Endothelial cell of umbilical vein (primary cell): ENCODE results near the gene CNGB1. TPM values are rescaled to one million over a fixed set of nuclear protein-coding genes. Genes with fewer than 3 reads are reported as not detected.

Source experiments
- BruUV-seq: library from RNA; stranded (reverse); fragments of 400-500 nt; replicated peaks from 2 replicates; lab custom pipeline; 2021; lab: Mats Ljungman, UMichigan
- CTCF ChIA-PET: fragments of 300-600, 350-600 bp; sonication (Branson Sonifier 250); formaldehyde crosslinking; loops from one replicate; lab custom pipeline; 2021; ENCODE audit warnings: antibody characterized with exemption, inconsistent platforms; lab: Charles Lee
- POLR2A ChIA-PET: fragments of 300-600, 350-600 bp; sonication (Branson Sonifier 250); formaldehyde crosslinking; loops from one replicate; lab custom pipeline; 2021; ENCODE audit warnings: antibody characterized with exemption, inconsistent platforms; lab: Charles Lee
- DNase-seq: peaks from one replicate; pipeline ENCODE4 v3.0.0-alpha.2; 2011; ENCODE audit warnings: low read depth, low spot score
- FAIRE-seq: peaks from 2 replicates; lab custom pipeline; 2011; peaks lifted over from hg19 to GRCh38; lab: Jason Lieb, UNC
- H2AFZ ChIP-seq: 2 replicates; pipeline ENCODE4 v1.6.0; 2012; ENCODE audit warnings: low read depth, low read length, control low read depth, inconsistent platforms
- H3K27ac ChIP-seq: 2 replicates; pipeline ENCODE4 v1.5.1; 2011; ENCODE audit warnings: low read depth, mild to moderate bottlenecking, control low read depth, low read length, moderate library complexity; ENCODE audit not compliant: insufficient read depth
- H3K27me3 ChIP-seq, 2 experiments: 2 replicates each; pipeline versions ENCODE4 v1.6.0 to v1.6.1; 2011; ENCODE audit warnings: low read length in 2 of 2, mixed read lengths in 1 of 2; ENCODE audit not compliant: control insufficient read depth in 2 of 2, insufficient read depth in 2 of 2
- H3K36me3 ChIP-seq, 2 experiments: 2 replicates in 1 of 2; 3 replicates in 1 of 2; pipeline ENCODE4 v1.5.1; 2011; ENCODE audit warnings: low read length in 2 of 2, mild to moderate bottlenecking in 1 of 2, moderate library complexity in 1 of 2; ENCODE audit not compliant: control insufficient read depth in 2 of 2, insufficient read depth in 2 of 2; ENCODE audit errors: extremely low read depth in 1 of 2
- H3K4me1 ChIP-seq: 3 replicates; pipeline ENCODE4 v1.5.1; 2011; ENCODE audit warnings: mild to moderate bottlenecking, low read length; ENCODE audit not compliant: control insufficient read depth, insufficient read depth; ENCODE audit errors: extremely low read depth
- H3K4me2 ChIP-seq: 2 replicates; pipeline ENCODE4 v1.6.1; 2011; ENCODE audit warnings: low read length, control low read depth, mixed read lengths; ENCODE audit not compliant: insufficient read depth
- H3K4me3 ChIP-seq, 3 experiments: fragments of 200-600 bp in 1 of 3; sonication (generic), shearing (Covaris generic) in 1 of 3; replicated peaks in 1 of 3; 2 replicates each; pipeline ENCODE4 v1.5.1; 2011 to 2016; ENCODE audit warnings: control low read depth in 3 of 3, low read length in 3 of 3, mild to moderate bottlenecking in 2 of 3, inconsistent platforms in 1 of 3, low read depth in 1 of 3, moderate library complexity in 1 of 3; ENCODE audit not compliant: insufficient read depth in 1 of 3
- H3K79me2 ChIP-seq: 2 replicates; pipeline ENCODE4 v1.6.0; 2012; ENCODE audit warnings: low read length, inconsistent platforms; ENCODE audit not compliant: control insufficient read depth, insufficient read depth
- H3K9ac ChIP-seq: replicated peaks from 2 replicates; pipeline ENCODE3; 2011; ENCODE audit warnings: low read length, control low read depth; ENCODE audit not compliant: insufficient read depth; ENCODE audit errors: extremely low read depth
- H3K9me1 ChIP-seq: replicated peaks from 3 replicates; pipeline ENCODE4 v1.6.0; 2011; ENCODE audit warnings: mild to moderate bottlenecking, low read length; ENCODE audit not compliant: control insufficient read depth, insufficient read depth; ENCODE audit errors: extremely low read depth
- H3K9me3 ChIP-seq: replicated peaks from 2 replicates; pipeline ENCODE4 v1.5.1; 2012; ENCODE audit warnings: low read length, inconsistent platforms; ENCODE audit not compliant: control insufficient read depth, insufficient read depth
- H4K20me1 ChIP-seq: replicated peaks from 2 replicates; pipeline ENCODE3; 2011; ENCODE audit warnings: mild to moderate bottlenecking, low read length; ENCODE audit not compliant: control insufficient read depth, insufficient read depth; ENCODE audit errors: extremely low read depth
- EZH2 ChIP-seq: IDR thresholded peaks from 2 replicates; pipeline ENCODE4 v1.6.1; 2012; ENCODE audit warnings: borderline replicate concordance, low read depth, mild to moderate bottlenecking, moderate library complexity, low read length, inconsistent platforms; ENCODE audit not compliant: severe bottlenecking
- GATA2 ChIP-seq: IDR thresholded peaks from 2 replicates; pipeline ENCODE4 v1.7.0; 2011; ENCODE audit warnings: low read depth, mild to moderate bottlenecking, moderate library complexity, mixed read lengths, low read length; ENCODE audit not compliant: insufficient read length, insufficient read depth
- MAX ChIP-seq: IDR thresholded peaks from 2 replicates; pipeline ENCODE4 v1.6.1; 2011; ENCODE audit not compliant: insufficient read depth, insufficient read length
- POLR2A ChIP-seq: IDR thresholded peaks from 2 replicates; pipeline ENCODE4 v1.6.1; 2012; ENCODE audit warnings: low read depth, mild to moderate bottlenecking, control low read depth, low read length
- POLR2AphosphoS5 ChIP-seq: IDR thresholded peaks from 2 replicates; pipeline ENCODE4 v1.6.1; 2012; ENCODE audit warnings: low read depth, mild to moderate bottlenecking, control low read depth, low read length, moderate library complexity; ENCODE audit not compliant: insufficient read depth
- dilution Hi-C: fragments of 300-500 bp; cut with MboI; formaldehyde crosslinking; loops from one replicate; pipeline ENCODE4 v1.15.0; 2019; ENCODE audit warnings: low sequenced_read_pairs; ENCODE audit not compliant: extremely low pct_ligation_motif_present
- intact Hi-C: fragments of 100-400 bp; cut with micrococcal nuclease; formaldehyde crosslinking; loops from one replicate; pipeline ENCODE4 v1.10.0; 2022
- polyA plus RNA-seq, 4 experiments: library from polyadenylated mRNA; depleted of rRNA in 3 of 4; stranded (reverse) in 3 of 4; unstranded in 1 of 4; fragments of >200 nt; gene quantifications; 2 replicates each; pipeline versions ENCODE4 v1.2.1 to v1.2.3, GENCODE V29; 2011 to 2012; ENCODE audit warnings: missing spikeins in 1 of 4
- total RNA-seq: library from RNA; stranded (reverse); gene quantifications from 2 replicates; pipeline ENCODE4 v1.2.3, GENCODE V29; 2021

Gene CNGB1
- total and polyA plus RNA-seq, 2 donors (not counting 3 experiments of a cell fraction or from before 2014, with no cell fraction given), result not detected

DNA sequence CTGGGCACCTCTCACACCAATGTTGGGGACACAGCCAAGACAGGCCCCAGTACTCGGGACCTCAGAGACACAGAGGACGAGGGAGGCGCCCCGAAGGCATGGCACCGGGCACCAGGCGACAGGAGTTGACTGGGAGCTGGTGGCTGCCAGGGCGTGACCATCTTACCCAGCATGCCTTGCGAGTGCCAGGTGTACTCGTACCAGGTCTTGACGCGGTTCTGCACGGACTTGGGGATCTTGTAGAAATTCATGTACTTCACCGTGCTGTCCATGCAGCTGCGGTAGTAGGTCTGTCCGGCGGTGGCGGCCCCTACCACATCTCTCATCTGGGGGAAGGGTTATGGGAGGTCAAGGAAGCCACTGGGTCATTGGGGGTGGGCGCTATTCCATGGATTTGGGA lies 67.3 kb downstream of the CNGB1 start:
- no peaks in the 10 kb centered on the region for H3K9me1 ChIP-seq
- ChIA-PET CTCF (no interaction called here), POLR2A (no interaction called here)
- no peak overlapping the region for H2AFZ ChIP-seq
- BruUV-seq, result no TSS peak
- H3K4me3 ChIP-seq, result no peak overlapping the region
- no peaks in the 10 kb centered on the region for H3K4me1 ChIP-seq
- H3K4me2 ChIP-seq, result no peak overlapping the region
- no peak overlapping the region for H3K27ac ChIP-seq
- no peaks in the 10 kb centered on the region for H3K9me3 ChIP-seq
- H3K27me3 ChIP-seq, result peaks cover 0 to 3% of the 10 kb centered on the region in 2 experiments
- intact Hi-C loops, result no loop called here
- H3K79me2 ChIP-seq, result no peaks in the 10 kb centered on the region
- H3K36me3 ChIP-seq, result no peaks in the 10 kb centered on the region
- dilution Hi-C loops, result no loop called here
- DNase-seq, result no peak
- no peak for FAIRE-seq
- H4K20me1 ChIP-seq, result no peaks in the 10 kb centered on the region
- TF ChIP-seq GATA2 (no peak), POLR2A (no peak), MAX (no peak), EZH2 (no peak)
- no peak overlapping the region for H3K9ac ChIP-seq

DNA sequence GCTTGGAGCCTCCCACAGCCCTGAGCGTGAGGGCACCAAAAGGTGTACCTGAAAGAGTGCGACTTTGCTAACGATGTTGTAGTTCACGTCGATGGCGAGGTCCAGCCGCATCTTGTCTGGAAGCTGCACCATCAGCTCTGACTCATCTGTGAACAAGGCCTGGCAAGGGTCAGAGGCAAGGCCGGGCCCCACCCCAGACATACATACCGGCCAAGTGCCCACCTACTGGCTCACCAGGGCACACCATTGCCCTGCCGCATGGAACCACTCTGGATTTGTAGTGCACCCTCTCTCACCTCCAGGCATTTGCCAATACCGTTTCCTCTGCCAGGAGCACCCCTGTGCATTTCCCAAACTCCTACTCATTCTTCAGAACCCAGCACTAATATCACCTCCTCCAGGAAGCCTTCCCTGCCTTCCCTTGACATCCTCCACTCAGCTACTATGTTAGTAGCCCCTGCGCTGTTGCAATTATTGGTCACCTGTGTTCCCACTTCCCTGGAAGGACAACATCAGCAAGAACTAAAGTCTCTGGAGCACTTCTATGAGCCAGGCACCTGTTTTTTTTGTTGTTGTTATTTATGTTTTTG lies 69.4 kb downstream of the CNGB1 start:
- FAIRE-seq (no peak), DNase-seq (no peak)
- no peak overlapping the region for H2AFZ ChIP-seq
- no peak overlapping the region for H3K4me2 ChIP-seq
- no peak for TF ChIP-seq EZH2
- no peak for TF ChIP-seq POLR2AphosphoS5
- dilution Hi-C loops, result no loop called here
- no peaks in the 10 kb centered on the region for H3K79me2 ChIP-seq
- peaks cover 0 to 3% of the 10 kb centered on the region in 2 experiments for H3K27me3 ChIP-seq
- H3K9ac ChIP-seq, result no peak overlapping the region
- BruUV-seq, result no TSS peak
- H3K4me1 ChIP-seq, result no peaks in the 10 kb centered on the region
- H4K20me1 ChIP-seq, result no peaks in the 10 kb centered on the region
- POLR2A ChIA-PET, result no interaction called here
- no peaks in the 10 kb centered on the region for H3K9me3 ChIP-seq
- no peaks in the 10 kb centered on the region for H3K9me1 ChIP-seq
- intact Hi-C loops, result no loop called here
- no peak overlapping the region for H3K27ac ChIP-seq
- H3K36me3 ChIP-seq, result no peaks in the 10 kb centered on the region
- CTCF ChIA-PET, result interaction anchor here (1.0 to 1.5 kb wide), 3 partner anchors 14 to 103 kb away, joined by 3 to 7 read pairs (median 3); partner anchors contain the start of genes USB1 and ZNF319
- no peak overlapping the region for H3K4me3 ChIP-seq
